K562 (cell line): ENCODE results near the gene TENM3. TPM values are rescaled to one million over a fixed set of nuclear protein-coding genes. Genes with fewer than 3 reads are reported as not detected.

ENCODE experiments used
- ATAC-seq: fragments of 200-7000 bp; cut with Tn5 transposase; 3 replicates; pipeline ENCODE4 v1.9.1; 2020; ENCODE audit warnings: moderate library complexity
- BruUV-seq: library from RNA; stranded (reverse); fragments of 400-500 nt; replicated peaks from 2 replicates; lab custom pipeline; 2021; lab: Mats Ljungman, UMichigan
- CTCF ChIA-PET: fragments of 300-600 bp; formaldehyde crosslinking; extraction: SDS; loops from one replicate; lab custom pipeline; 2021; ENCODE audit warnings: low intra/inter-chr PET ratio; lab: Yijun Ruan, JAX
- POLR2A ChIA-PET: fragments of 300-600, 350-650 bp; sonication (Branson Sonifier 250); formaldehyde crosslinking; extraction: SDS; loops from one replicate; lab custom pipeline; 2021; ENCODE audit warnings: antibody characterized with exemption, inconsistent platforms; lab: Yijun Ruan, JAX
- DNase-seq, 4 experiments: peaks; one replicate each; pipeline versions ENCODE4 v3.0.0 to v3.0.0-alpha.2; 2011 to 2018; ENCODE audit warnings: low spot score in 3 of 4, mixed read lengths in 3 of 4; ENCODE audit errors: extremely low read depth in 1 of 4
- FAIRE-seq: peaks from 2 replicates; lab custom pipeline; 2011; peaks lifted over from hg19 to GRCh38; lab: Jason Lieb, UNC
- H2AFZ ChIP-seq: 2 replicates; pipeline ENCODE4 v1.6.0; 2011; ENCODE audit warnings: low read depth, low read length, control low read depth, inconsistent platforms
- H3K27ac ChIP-seq: fragments of 200-600 bp; 3 replicates; pipeline ENCODE4 v1.8.0; 2011; ENCODE audit warnings: low read depth, mild to moderate bottlenecking, control low read depth, inconsistent platforms, low read length, moderate library complexity, mixed read lengths; ENCODE audit errors: extremely low read depth
- H3K27me3 ChIP-seq, 2 experiments: fragments of 300-600 bp in 1 of 2; 2 replicates in 1 of 2; 3 replicates in 1 of 2; pipeline versions ENCODE4 v1.6.0 to v1.8.0; 2011; ENCODE audit warnings: inconsistent platforms in 2 of 2, low read length in 2 of 2, mild to moderate bottlenecking in 1 of 2, mixed read lengths in 1 of 2, moderate library complexity in 1 of 2; ENCODE audit not compliant: control insufficient read depth in 2 of 2, insufficient read depth in 2 of 2
- H3K36me3 ChIP-seq: fragments of 300-600 bp; 3 replicates; pipeline ENCODE4 v1.8.0; 2011; ENCODE audit warnings: mild to moderate bottlenecking, low read length, inconsistent platforms; ENCODE audit not compliant: control insufficient read depth, insufficient read depth
- H3K4me1 ChIP-seq, 2 experiments: fragments of 200-600 bp in 1 of 2; replicated peaks in 1 of 2; 2 replicates in 1 of 2; 3 replicates in 1 of 2; pipeline versions ENCODE4 v1.5.1 to v1.8.0; 2011; ENCODE audit warnings: inconsistent platforms in 2 of 2, low read length in 2 of 2, mild to moderate bottlenecking in 1 of 2, mixed read lengths in 1 of 2, moderate library complexity in 1 of 2; ENCODE audit not compliant: control insufficient read depth in 2 of 2, insufficient read depth in 2 of 2
- H3K4me2 ChIP-seq: 2 replicates; pipeline ENCODE4 v1.6.1; 2011; ENCODE audit warnings: low read length, control low read depth, inconsistent platforms, mixed read lengths; ENCODE audit not compliant: insufficient read depth
- H3K4me3 ChIP-seq: fragments of 200-600 bp; sonication (generic), shearing (Covaris generic); 2 replicates; pipeline ENCODE4 v1.5.1; 2016; ENCODE audit warnings: control low read depth, inconsistent platforms
- H3K79me2 ChIP-seq: fragments of 200-600 bp; 3 replicates; pipeline ENCODE4 v1.8.0; 2011; ENCODE audit warnings: low read length, inconsistent platforms; ENCODE audit not compliant: control insufficient read depth, insufficient read depth
- H3K9ac ChIP-seq, 2 experiments: 2 replicates each; pipeline versions ENCODE4 v1.6.0 to v1.6.1; 2011; ENCODE audit warnings: low read depth in 2 of 2, low read length in 2 of 2, control low read depth in 1 of 2, inconsistent platforms in 1 of 2, mild to moderate bottlenecking in 1 of 2, mixed read lengths in 1 of 2; ENCODE audit not compliant: insufficient read depth in 1 of 2
- H3K9me1 ChIP-seq: one replicate; pipeline ENCODE4 v1.6.0; 2011; ENCODE audit warnings: inconsistent platforms, mild to moderate bottlenecking, low read length, moderate library complexity; ENCODE audit not compliant: control insufficient read depth, insufficient read depth
- H3K9me3 ChIP-seq: replicated peaks from 2 replicates; pipeline ENCODE4 v1.5.1; 2011; ENCODE audit warnings: low read depth, low read length, inconsistent platforms; ENCODE audit not compliant: control insufficient read depth, insufficient read depth
- H4K20me1 ChIP-seq: replicated peaks from 2 replicates; pipeline ENCODE4 v1.6.1; 2011; ENCODE audit warnings: low read length, inconsistent platforms, mixed read lengths; ENCODE audit not compliant: control insufficient read depth, insufficient read depth
- ELF4 ChIP-seq: fragments of 450-650 bp; formaldehyde crosslinking; IDR thresholded peaks from 2 replicates; pipeline ENCODE4 v1.4.0; 2022; ENCODE audit warnings: missing genetic modification characterization
- KAT8 ChIP-seq: fragments of 450-650 bp; IDR thresholded peaks from 2 replicates; pipeline ENCODE4 v1.6.1; 2016; ENCODE audit warnings: low read depth, mild to moderate bottlenecking
- KLF16 ChIP-seq: IDR thresholded peaks from 2 replicates; pipeline ENCODE4 v1.6.1; 2016; ENCODE audit warnings: antibody characterized with exemption
- MBD2 ChIP-seq: sonication (generic); IDR thresholded peaks from 2 replicates; pipeline ENCODE4 v1.6.1; 2016; ENCODE audit warnings: low read depth, borderline replicate concordance
- MCM2 ChIP-seq: fragments of 450-650 bp; IDR thresholded peaks from 2 replicates; pipeline ENCODE4 v1.6.1; 2017; ENCODE audit warnings: low read depth, mild to moderate bottlenecking
- PRDM10 ChIP-seq: fragments of 450-650 bp; IDR thresholded peaks from 2 replicates; pipeline ENCODE4 v1.6.1; 2018; ENCODE audit not compliant: partially characterized antibody
- SAP30 ChIP-seq: fragments of 200-600 bp; sonication (generic); IDR thresholded peaks from 2 replicates; pipeline ENCODE4 v1.6.1; 2012; ENCODE audit warnings: borderline replicate concordance, low read depth, mild to moderate bottlenecking, moderate library complexity, low read length, control low read depth, inconsistent platforms; ENCODE audit not compliant: insufficient read depth, poor library complexity, severe bottlenecking
- TSC22D4 ChIP-seq: fragments of 450-650 bp; IDR thresholded peaks from 2 replicates; pipeline ENCODE4 v1.6.1; 2016; ENCODE audit warnings: missing genetic modification characterization, missing biosample characterization, control low read depth
- ZNF318 ChIP-seq, 2 experiments: fragments of 450-650 bp; IDR thresholded peaks; 2 replicates each; pipeline ENCODE4 v1.6.1; 2016; ENCODE audit warnings: mild to moderate bottlenecking in 2 of 2, borderline replicate concordance in 1 of 2, low read depth in 1 of 2, moderate library complexity in 1 of 2
- WGBS: fragments of 100-300 bp; shearing (Covaris generic); methylation state at CpG from one replicate; pipeline ENCODE4 v1.1.6; 2016; ENCODE audit warnings: low coverage, mixed read lengths; ENCODE audit not compliant: insufficient coverage; ENCODE audit errors: missing lambda C conversion rate; 5-methylcytosine and 5-hydroxymethylcytosine counted together
- in situ Hi-C: fragments of 300-500 bp; cut with MboI; formaldehyde crosslinking; loops from 4 replicates; pipeline ENCODE4 v1.15.0; 2018; ENCODE audit warnings: inconsistent platforms, mixed read lengths
- intact Hi-C: fragments of 100-400 bp; cut with micrococcal nuclease; formaldehyde crosslinking; loops from 2 replicates; pipeline ENCODE4 v1.14.2; 2022
- polyA plus RNA-seq, 8 experiments: library from polyadenylated mRNA; depleted of rRNA in 4 of 8; stranded (reverse) in 5 of 8; unstranded in 3 of 8; fragments of >200 nt; fragmentation: Nextera tagmentation in 2 of 8; fragmentation: Illumina TruSeq in 1 of 8; extraction: Ambion mirVana in 2 of 8; extraction: Trizol in 1 of 8; gene quantifications; 2 replicates each; pipeline versions ENCODE4 v1.2.1 to v1.2.3, GENCODE V29; 2011 to 2014; ENCODE audit warnings: inconsistent platforms in 1 of 8, missing spikeins in 1 of 8
- total RNA-seq, 7 experiments: library from RNA; depleted of rRNA in 6 of 7; stranded (reverse); fragments of >200 nt in 6 of 7; fragmentation: Illumina TruSeq in 2 of 7; extraction: Trizol in 2 of 7; gene quantifications; 2 replicates each; pipeline versions ENCODE4 v1.2.1 to v1.2.3, GENCODE V29; 2011 to 2021; ENCODE audit warnings: low replicate concordance in 1 of 7
- TF ChIP-seq, protein P1 (sequence below): fragments of 250-450 bp; sonication (Bioruptor Pico); IDR thresholded peaks from 2 replicates; pipeline ENCODE4 v1.8.0; 2021; ENCODE audit warnings: borderline replicate concordance, mild to moderate bottlenecking, moderate library complexity; ENCODE audit not compliant: poor library complexity, severe bottlenecking

Gene TENM3
- total and polyA plus RNA-seq, 9 of the 15 experiments (the other 6 are each of a cell fraction or from before 2014, with no cell fraction given): 0.01 to 0.02 TPM; not detected in 7

DNA sequence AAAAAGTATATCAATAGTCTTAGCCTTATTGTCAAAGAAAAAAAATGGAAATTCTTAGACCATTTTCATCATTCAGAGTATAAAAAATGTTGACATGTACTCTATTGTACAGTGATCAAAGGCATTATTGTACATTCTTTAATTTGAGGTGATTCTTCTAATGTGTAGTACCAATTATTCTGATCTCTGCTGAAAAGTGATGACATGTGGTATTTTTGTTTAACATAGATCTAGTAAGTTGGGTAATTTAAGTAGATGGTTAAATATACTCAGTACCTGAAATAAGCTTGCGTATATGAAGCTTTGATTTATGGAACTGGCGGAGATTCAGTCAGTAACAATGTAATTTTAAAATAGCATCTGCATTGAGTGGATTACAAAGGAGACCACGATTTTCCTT, 5.1 kb downstream of the TENM3 start:
- no peaks in the 10 kb centered on the region for H3K9me1 ChIP-seq
- H3K36me3 ChIP-seq: no peaks in the 10 kb centered on the region
- no peak overlapping the region for H3K4me3 ChIP-seq
- FAIRE-seq (no peak), ATAC-seq (no peak), DNase-seq (no peak)
- no peak overlapping the region for H3K9ac ChIP-seq
- ChIA-PET CTCF (no interaction called here), POLR2A (no interaction called here)
- no peak overlapping the region for H3K4me2 ChIP-seq
- TF ChIP-seq ZNF318 (IDR thresholded peaks at IDR 0.05; ENCODE audit: borderline replicate concordance in 1 of 2, low read depth in 1 of 2) (no peak), MCM2 (no peak), PRDM10 (no peak), SAP30 (no peak), KAT8 (no peak), MBD2 (no peak), KLF16 (no peak), TSC22D4 (tag) (no peak), ELF4 (no peak)
- TF ChIP-seq, protein P1, sequence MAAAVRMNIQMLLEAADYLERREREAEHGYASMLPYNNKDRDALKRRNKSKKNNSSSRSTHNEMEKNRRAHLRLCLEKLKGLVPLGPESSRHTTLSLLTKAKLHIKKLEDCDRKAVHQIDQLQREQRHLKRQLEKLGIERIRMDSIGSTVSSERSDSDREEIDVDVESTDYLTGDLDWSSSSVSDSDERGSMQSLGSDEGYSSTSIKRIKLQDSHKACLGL (CRISPR knock-in tag): no peak
- no peaks in the 10 kb centered on the region for H3K9me3 ChIP-seq
- no peaks in the 10 kb centered on the region for H3K79me2 ChIP-seq
- no peaks in the 10 kb centered on the region for H3K4me1 ChIP-seq
- in situ Hi-C loops: no loop called here
- BruUV-seq: no TSS peak
- intact Hi-C loops: no loop called here
- H2AFZ ChIP-seq: no peak overlapping the region
- no peaks in the 10 kb centered on the region for H4K20me1 ChIP-seq
- 0% methylated on average over 3 of the region's 3 CpGs for WGBS
- no peak overlapping the region for H3K27ac ChIP-seq
- H3K27me3 ChIP-seq: peaks cover 0 to 5% of the 10 kb centered on the region in 2 experiments; a peak in 1 of 5 replicates
